A549 treated with AZD9567 at 1 μM for 4 hours (cell line): ENCODE results near the gene SAMSN1. TPM values are rescaled to one million over a fixed set of nuclear protein-coding genes. Genes with fewer than 3 reads are reported as not detected.

ENCODE experiments used
- total RNA-seq: library from RNA; stranded (reverse); fragments of 200-300 nt; extraction: Qiagen RNA extraction; gene quantifications from 5 replicates; pipeline ENCODE4 v1.2.3, GENCODE V29; 2022; ENCODE audit not compliant: insufficient read depth

The SAMSN1 gene
- not detected in 5 replicates for total RNA-seq

DNA sequence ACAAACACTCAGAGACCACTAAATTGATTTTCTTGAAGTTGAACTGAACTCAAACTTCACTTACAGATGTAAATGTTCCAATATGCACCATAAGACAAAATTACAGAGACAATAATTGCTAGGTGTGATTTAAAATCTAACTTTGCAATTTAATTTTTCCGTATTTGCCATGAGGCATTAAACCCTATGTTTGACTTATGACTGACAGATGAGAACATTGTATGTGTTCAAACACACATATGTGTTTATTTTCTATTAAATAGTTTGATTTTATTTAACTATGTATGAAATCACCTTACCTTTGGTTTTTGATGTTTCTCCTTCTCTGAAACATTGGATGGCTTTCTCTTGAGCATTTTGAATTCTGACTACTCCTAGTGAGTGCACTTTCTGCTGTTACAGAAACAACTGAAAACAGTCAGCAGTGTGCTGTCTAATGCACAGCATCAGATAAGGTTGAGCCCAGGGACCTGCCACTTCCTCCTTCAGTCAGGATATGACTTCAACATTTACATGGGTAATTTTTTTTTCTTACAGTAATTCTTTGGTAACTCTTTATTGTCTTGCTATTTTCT, at the start of gene SAMSN1:
Gene SAMSN1, minus strand, starts transcription at position 410 of the 575 bp plus-strand sequence. Its CDS starts 54 bp downstream, at position 356.

Other genes starting within 250 kb of the SAMSN1 start
- 11.0 to 18.0 TPM (median 15.8 TPM) in 5 replicates for gene HSPA13, start 163.2 kb downstream of the SAMSN1 start, total RNA-seq